Right ventricle myocardium inferior (tissue), 1 donor: ENCODE measurements around the gene KIF5A. TPM values are rescaled to one million over a fixed set of nuclear protein-coding genes. Genes with fewer than 3 reads are reported as not detected.
"Not testable (repeated sequence)": the region's sequence is repeated elsewhere in the genome, so short reads cannot be mapped to it uniquely, and the experiment has no call there.

Experiments
- ATAC-seq: fragments of 200-7000 bp; cut with Tn5 transposase; one replicate; pipeline ENCODE4 v1.9.1; 2020; ENCODE audit warnings: mild to moderate bottlenecking, moderate library complexity
- DNase-seq: peaks from one replicate; pipeline ENCODE4 v3.0.0; 2021; ENCODE audit errors: missing footprints
- intact Hi-C: fragments of 100-400 bp; cut with DNase I; formaldehyde crosslinking; loops from one replicate; pipeline ENCODE4 v1.11.0; 2022
- total RNA-seq: library from RNA; stranded (reverse); fragmentation: NEBNext Ultra II Directional; extraction: Animal tissue kit (Norgen Biotek cat#: 25700); gene quantifications from one replicate; pipeline ENCODE4 v1.2.1, GENCODE V29; 2021
- donor health status: DM: no; HTN: yes; CAD: no; lungs with severe emphysema.

Gene KIF5A
- total RNA-seq, 1 donor from 2014 or later: 0.05 TPM

GRCh38 chr12:57588951-57589610, 39.2 kb downstream of the KIF5A start:
- DNase-seq, intact Hi-C loops, ATAC-seq: not testable (repeated sequence)

GRCh38 chr12:57590479-57590863, 40.6 kb downstream of the KIF5A start:
- DNase-seq (no peak), ATAC-seq (no peak)
- intact Hi-C loops: no loop called here

GRCh38 chr12:57590864-57591781, 41.3 kb downstream of the KIF5A start, which contains the start of gene PIP4K2C:
Gene PIP4K2C (plus strand): TSS chr12:57591192. CDS start chr12:57591290, 98 bp downstream.
- ATAC-seq (peak; percentile 98), DNase-seq (peak; percentile 93)
- intact Hi-C loops: no loop called here

GRCh38 chr12:57591782-57592325, 42.0 kb downstream of the KIF5A start:
- ATAC-seq: no peak
- DNase-seq: no peak
- intact Hi-C loops: no loop called here

- ATAC-seq (no peak), DNase-seq (no peak)
- intact Hi-C loops: no loop called here
Measured at GRCh38 chr12:57592551-57593165, 42.8 kb downstream of the KIF5A start.

GRCh38 chr12:57593187-57593586, 43.3 kb downstream of the KIF5A start:
- intact Hi-C loops: no loop called here
- no peak for ATAC-seq

GRCh38 chr12:57600395-57600794, 50.6 kb downstream of the KIF5A start:
- DNase-seq (no peak), ATAC-seq (no peak)
- intact Hi-C loops: no loop called here

More at GRCh38 chr12:57593187-57593586, 43.3 kb downstream of the KIF5A start:
- no peak for DNase-seq

GRCh38 chr12:57602544-57602943, 52.7 kb downstream of the KIF5A start:
- ATAC-seq: no peak
- no peak for DNase-seq
- intact Hi-C loops: no loop called here

- ATAC-seq (no peak), DNase-seq (no peak)
- intact Hi-C loops: no loop called here
Measured at GRCh38 chr12:57603324-57603723, 53.5 kb downstream of the KIF5A start.

- ATAC-seq (peak; percentile 67), DNase-seq (no peak)
- intact Hi-C loops: no loop called here
Measured at GRCh38 chr12:57603815-57604453, 54.1 kb downstream of the KIF5A start.

- no peak for DNase-seq
- ATAC-seq: peak; percentile 45
- intact Hi-C loops: no loop called here
Measured at GRCh38 chr12:57604454-57604991, 54.7 kb downstream of the KIF5A start, which contains the start of gene DTX3. Gene DTX3 (plus strand): TSS chr12:57604824. CDS start chr12:57606518, 1,694 bp downstream.

- intact Hi-C loops: no loop called here
- DNase-seq (no peak), ATAC-seq (peak; percentile 16)
Measured at GRCh38 chr12:57604992-57605810, 55.4 kb downstream of the KIF5A start.

GRCh38 chr12:57605811-57606311, 56.0 kb downstream of the KIF5A start:
- ATAC-seq (no peak), DNase-seq (no peak)
- intact Hi-C loops: no loop called here

- intact Hi-C loops: no loop called here
- ATAC-seq: no peak
Measured at GRCh38 chr12:57606399-57606798, 56.6 kb downstream of the KIF5A start.

GRCh38 chr12:57606821-57607220, 57.0 kb downstream of the KIF5A start:
- intact Hi-C loops: no loop called here
- ATAC-seq: no peak
- no peak for DNase-seq

More at GRCh38 chr12:57606399-57606798, 56.6 kb downstream of the KIF5A start:
- no peak for DNase-seq

GRCh38 chr12:57607958-57608663, 58.3 kb downstream of the KIF5A start:
- no peak for DNase-seq
- intact Hi-C loops: no loop called here
- ATAC-seq: no peak
